DND-41 (cell line): Measurements from ENCODE around the gene CDO1.

ENCODE experiments used
- ATAC-seq: fragments of 200-7000 bp; cut with Tn5 transposase; 3 replicates; pipeline ENCODE4 v1.9.1; 2021; ENCODE audit warnings: low read depth; ENCODE audit not compliant: insufficient read depth
- DNase-seq: peaks from one replicate; pipeline ENCODE4 v3.0.0-alpha.2; 2020
- H2AFZ ChIP-seq: 2 replicates; pipeline ENCODE4 v1.6.0; 2012; ENCODE audit warnings: low read depth, low read length
- H3K27ac ChIP-seq: 2 replicates; pipeline ENCODE4 v1.5.1; 2012; ENCODE audit warnings: low read length, inconsistent platforms
- H3K27me3 ChIP-seq: fragments of 200-600 bp; sonication (generic); 2 replicates; pipeline ENCODE4 v1.6.0; 2012; ENCODE audit warnings: low read length, mild to moderate bottlenecking, inconsistent platforms; ENCODE audit not compliant: insufficient read depth, poor library complexity
- H3K36me3 ChIP-seq: 2 replicates; pipeline ENCODE4 v1.5.1; 2012; ENCODE audit warnings: low read length, inconsistent platforms; ENCODE audit not compliant: insufficient read depth
- H3K4me1 ChIP-seq: 2 replicates; pipeline ENCODE4 v1.5.1; 2012; ENCODE audit warnings: mild to moderate bottlenecking, low read length; ENCODE audit not compliant: insufficient read depth
- H3K4me2 ChIP-seq: 2 replicates; pipeline ENCODE4 v1.6.0; 2012; ENCODE audit warnings: mild to moderate bottlenecking, moderate library complexity, low read length, inconsistent platforms; ENCODE audit not compliant: insufficient read depth
- H3K4me3 ChIP-seq, 2 experiments: fragments of 200-600 bp in 1 of 2; shearing (Covaris generic) in 1 of 2; 2 replicates each; pipeline ENCODE4 v1.5.1; 2012 to 2016; ENCODE audit warnings: inconsistent platforms in 2 of 2, low read length in 2 of 2, mild to moderate bottlenecking in 2 of 2, low read depth in 1 of 2, moderate library complexity in 1 of 2
- H3K79me2 ChIP-seq: 2 replicates; pipeline ENCODE4 v1.6.0; 2012; ENCODE audit warnings: low read length, inconsistent platforms; ENCODE audit not compliant: insufficient read depth
- H3K9ac ChIP-seq: 2 replicates; pipeline ENCODE4 v1.6.0; 2012; ENCODE audit warnings: low read depth, mild to moderate bottlenecking, inconsistent platforms, low read length, moderate library complexity
- H3K9me3 ChIP-seq: 2 replicates; pipeline ENCODE4 v1.5.1; 2012; ENCODE audit warnings: low read length, moderate library complexity, mild to moderate bottlenecking, inconsistent platforms; ENCODE audit not compliant: insufficient read depth, severe bottlenecking
- H4K20me1 ChIP-seq: 2 replicates; pipeline ENCODE4 v1.6.0; 2012; ENCODE audit warnings: low read length; ENCODE audit not compliant: insufficient read depth
- CTCF ChIP-seq: IDR thresholded peaks from 2 replicates; pipeline ENCODE4 v1.5.1; 2012; ENCODE audit warnings: borderline replicate concordance, low read length, moderate library complexity, mild to moderate bottlenecking; ENCODE audit not compliant: poor library complexity, severe bottlenecking; ENCODE audit errors: extremely low read depth
- EZH2 ChIP-seq: IDR thresholded peaks from 3 replicates; pipeline ENCODE4 v1.6.1; 2012; ENCODE audit warnings: borderline replicate concordance, low read depth, mild to moderate bottlenecking, moderate library complexity, low read length, inconsistent platforms; ENCODE audit not compliant: severe bottlenecking

CDO1 gene

GRCh38 chr5:115844321-115844817 is 27.9 kb upstream of the CDO1 start:
- TF ChIP-seq EZH2, result no peak
- TF ChIP-seq CTCF, result no peak
- DNase-seq (no peak), ATAC-seq (no peak)
- Histone ChIP-seq H3K27ac (no peak overlapping the region), H3K9ac (no peak overlapping the region), H4K20me1 (peaks cover 21% of the 10 kb centered on the region), H2AFZ (no peak overlapping the region), H3K79me2 (peaks cover 93% of the 10 kb centered on the region), H3K27me3 (no peaks in the 10 kb centered on the region), H3K4me3 (no peak overlapping the region), H3K36me3 (no peaks in the 10 kb centered on the region; the same call in 1 of the 2 replicates), H3K4me1 (peaks cover 41% of the 10 kb centered on the region), H3K9me3 (no peaks in the 10 kb centered on the region), H3K4me2 (peak overlapping the region; percentile 86)

GRCh38 chr5:115843444-115844130 is 27.1 kb upstream of the CDO1 start:
- H3K9ac ChIP-seq, result peak overlapping the region; percentile 81; the same call in 1 of the 2 replicates
- no peak for DNase-seq

GRCh38 chr5:115842952-115843351 is 26.5 kb upstream of the CDO1 start:
- peaks cover 54% of the 10 kb centered on the region for H3K4me1 ChIP-seq
- peak overlapping the region; percentile 81 for H3K9ac ChIP-seq
- H3K27me3 ChIP-seq, result no peaks in the 10 kb centered on the region
- TF ChIP-seq CTCF (no peak), EZH2 (no peak)
- ATAC-seq (no peak), DNase-seq (no peak)
- H3K79me2 ChIP-seq, result peaks cover 93% of the 10 kb centered on the region
- H3K36me3 ChIP-seq, result peaks cover 5% of the 10 kb centered on the region
- no peak overlapping the region for H2AFZ ChIP-seq
- H4K20me1 ChIP-seq, result peaks cover 22% of the 10 kb centered on the region
- H3K4me3 ChIP-seq, result peak overlapping the region; percentile 84 to 91
- no peaks in the 10 kb centered on the region for H3K9me3 ChIP-seq
- no peak overlapping the region for H3K27ac ChIP-seq
- peak overlapping the region; percentile 86 for H3K4me2 ChIP-seq

More at GRCh38 chr5:115843444-115844130, 27.1 kb upstream of the CDO1 start:
- H3K4me3 ChIP-seq, result no peak overlapping the region
- peaks cover 47% of the 10 kb centered on the region for H3K4me1 ChIP-seq
- H3K36me3 ChIP-seq, result no peaks in the 10 kb centered on the region; the same call in 1 of the 2 replicates
- H4K20me1 ChIP-seq, result peaks cover 19% of the 10 kb centered on the region
- H3K27ac ChIP-seq, result no peak overlapping the region
- H2AFZ ChIP-seq, result no peak overlapping the region
- TF ChIP-seq CTCF, result no peak
- TF ChIP-seq EZH2, result no peak
- no peaks in the 10 kb centered on the region for H3K27me3 ChIP-seq
- no peaks in the 10 kb centered on the region for H3K9me3 ChIP-seq
- no peak for ATAC-seq
- H3K4me2 ChIP-seq, result peak overlapping the region; percentile 86
- H3K79me2 ChIP-seq, result peaks cover 93% of the 10 kb centered on the region
